ENCODE measurements around the gene PDZD7.

PDZD7 gene

GRCh38 chr10:101061624-101062231 is 30.8 kb upstream of the PDZD7 start, which contains the start of gene KAZALD1:
KAZALD1 (plus strand) TSS chr10:101061989; CDS start chr10:101062593, 604 bp downstream.
- DNase-seq (ENCODE audit: low read depth in 2 of 2) = no peak

- peak; percentile 87 to 89 for DNase-seq (ENCODE audit: low read depth in 2 of 2)
Measured at GRCh38 chr10:101060951-101061623, 30.2 kb upstream of the PDZD7 start.

- DNase-seq (ENCODE audit: low read depth in 2 of 2) = peak; percentile 87 to 92
Measured at GRCh38 chr10:101060036-101060950, 29.4 kb upstream of the PDZD7 start.

GRCh38 chr10:101056365-101057151 is 25.6 kb upstream of the PDZD7 start:
- DNase-seq (ENCODE audit: low read depth in 2 of 2) = no peak

- no peak for DNase-seq (ENCODE audit: low read depth in 2 of 2)
Measured at GRCh38 chr10:101055411-101055810, 24.5 kb upstream of the PDZD7 start.

GRCh38 chr10:101054876-101055275 is 23.9 kb upstream of the PDZD7 start:
- DNase-seq (ENCODE audit: low read depth in 2 of 2) = no peak

- no peak for DNase-seq (ENCODE audit: low read depth in 2 of 2)
Measured at GRCh38 chr10:101054351-101054750, 23.4 kb upstream of the PDZD7 start.

GRCh38 chr10:101053516-101053915 is 22.6 kb upstream of the PDZD7 start:
- DNase-seq (ENCODE audit: low read depth in 2 of 2) = no peak

GRCh38 chr10:101052285-101052684 is 21.4 kb upstream of the PDZD7 start:
- DNase-seq (ENCODE audit: low read depth in 2 of 2) = no peak

GRCh38 chr10:101050208-101051069 is 19.5 kb upstream of the PDZD7 start:
- DNase-seq (ENCODE audit: low read depth in 2 of 2) = peak; percentile 68 to 73

GRCh38 chr10:101047961-101048892 is 17.3 kb upstream of the PDZD7 start:
- no peak for DNase-seq (ENCODE audit: low read depth in 2 of 2)

GRCh38 chr10:101047268-101047667 is 16.3 kb upstream of the PDZD7 start:
- DNase-seq (ENCODE audit: low read depth in 2 of 2) = no peak

- DNase-seq (ENCODE audit: low read depth in 2 of 2) = no peak
Measured at GRCh38 chr10:101046332-101047238, 15.7 kb upstream of the PDZD7 start.

- DNase-seq (ENCODE audit: low read depth in 2 of 2) = no peak
Measured at GRCh38 chr10:101044117-101044516, 13.2 kb upstream of the PDZD7 start.

- DNase-seq (ENCODE audit: low read depth in 2 of 2) = no peak
Measured at GRCh38 chr10:101043363-101043707, 12.4 kb upstream of the PDZD7 start.

- peak; percentile 81 to 91 for DNase-seq (ENCODE audit: low read depth in 2 of 2)
Measured at GRCh38 chr10:101042667-101043362, 11.9 kb upstream of the PDZD7 start.

- no peak for DNase-seq (ENCODE audit: low read depth in 2 of 2)
Measured at GRCh38 chr10:101042118-101042517, 11.2 kb upstream of the PDZD7 start.

GRCh38 chr10:101041252-101041761 is 10.4 kb upstream of the PDZD7 start:
- peak; percentile 49 to 66 for DNase-seq (ENCODE audit: low read depth in 2 of 2)
